HTERT RPE-1 (cell line): ENCODE results near the gene RASD1.

Experiments
- in situ Hi-C: fragments of 300-500 bp; cut with MboI; formaldehyde crosslinking; loops from 4 replicates; pipeline ENCODE4 v1.14.3; 2020; ENCODE audit warnings: low sequenced_read_pairs

The RASD1 gene

DNA sequence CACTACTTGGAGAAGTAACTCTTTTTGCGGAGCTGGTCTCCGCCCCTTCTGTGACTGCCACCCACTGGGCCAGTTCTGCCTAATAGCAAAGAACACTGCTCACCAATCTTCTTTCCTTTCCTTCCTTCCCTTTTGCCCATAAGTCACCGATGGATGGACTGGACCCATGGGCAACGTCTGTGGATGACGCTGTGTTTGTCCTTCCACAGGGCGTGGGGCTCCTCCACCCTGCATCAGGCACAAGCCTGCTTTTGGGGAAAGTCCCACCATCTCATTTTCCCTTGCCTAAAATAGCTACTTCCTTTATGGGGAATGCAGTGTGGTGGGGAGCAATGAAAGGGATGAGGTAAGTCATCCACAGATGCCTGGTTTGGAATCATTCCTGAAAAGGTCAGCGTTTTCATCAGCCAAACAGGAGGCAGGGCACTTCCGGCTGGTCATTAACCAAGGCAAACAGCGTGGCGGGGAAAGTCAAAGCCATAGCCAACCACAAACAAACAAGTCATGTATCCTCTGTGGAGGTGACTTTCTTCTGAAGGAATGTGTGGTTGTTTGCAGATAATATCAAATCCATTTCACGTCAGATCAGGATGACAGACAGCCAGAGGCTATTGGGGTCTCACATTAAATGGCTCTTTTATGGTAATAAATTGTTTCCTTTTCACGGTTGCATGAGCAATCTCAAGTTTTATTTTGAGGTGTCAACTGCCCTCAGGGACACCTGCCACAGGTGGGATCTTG lies 50.1 kb downstream of the RASD1 start:
- in situ Hi-C loops: no loop called here

- in situ Hi-C loops: no loop called here
Measured at GRCh38 chr17:17445296-17445924, 50.8 kb downstream of the RASD1 start.
